NCI-H2171 (cell line): ENCODE results near the gene CNN2.
A peak's percentile ranks its signal among the peaks of the same experiment; 100 is the strongest.

Experiments
- DNase-seq: peaks from one replicate; lab custom pipeline; 2025; lab: John Stamatoyannopoulos, UW

Gene CNN2

GRCh38 chr19:1026783-1027649 is 608 bp downstream of the CNN2 start:
- DNase-seq: no peak

GRCh38 chr19:1027650-1028061 is 1.2 kb downstream of the CNN2 start:
- no peak for DNase-seq

GRCh38 chr19:1028062-1028926 is 1.9 kb downstream of the CNN2 start:
- no peak for DNase-seq

- no peak for DNase-seq
Observed at GRCh38 chr19:1032264-1032867, 6.0 kb downstream of the CNN2 start.

- DNase-seq: no peak
Observed at GRCh38 chr19:1035998-1036621, 9.7 kb downstream of the CNN2 start.

- no peak for DNase-seq
Observed at GRCh38 chr19:1037621-1038064, 11.2 kb downstream of the CNN2 start.

DNA sequence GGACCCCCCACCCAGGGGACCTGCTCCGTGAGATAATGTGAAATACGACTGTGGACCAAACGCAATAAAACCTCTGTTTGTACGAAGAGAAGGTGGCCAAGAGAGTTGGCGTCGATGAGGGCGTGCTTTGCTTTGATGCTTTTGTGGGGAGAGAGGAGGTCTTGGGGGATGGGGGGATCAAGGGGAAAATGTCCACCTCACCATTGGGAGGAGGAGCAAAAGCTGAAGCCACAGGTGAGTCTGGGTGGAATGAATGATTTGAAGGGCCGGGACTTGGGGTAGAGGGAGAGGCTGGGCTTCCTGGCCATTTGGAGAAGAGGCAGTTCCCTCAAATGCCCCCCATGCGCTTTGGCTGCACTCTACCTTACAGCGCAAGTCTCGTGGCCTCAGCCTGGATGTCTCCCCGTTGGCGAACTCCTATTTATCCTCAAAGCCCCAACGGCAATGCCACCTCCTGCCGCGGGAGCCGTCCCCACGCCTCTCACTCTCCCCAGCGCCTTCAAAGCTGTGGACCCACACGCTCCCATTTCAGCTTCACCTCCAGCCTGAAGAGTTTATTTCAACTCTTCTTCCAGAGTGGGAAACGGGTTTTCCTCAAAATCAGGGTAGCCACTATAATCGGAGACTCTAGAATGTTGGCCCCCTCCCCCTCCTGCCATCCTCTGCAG is 12.7 kb downstream of the CNN2 start:
- DNase-seq: no peak

GRCh38 chr19:1039646-1040475 is 13.5 kb downstream of the CNN2 start, which contains the start of gene ABCA7:
ABCA7 (plus strand) TSS chr19:1040107; CDS start chr19:1041362, 1,255 bp downstream.
- peak; percentile 98 for DNase-seq

DNA sequence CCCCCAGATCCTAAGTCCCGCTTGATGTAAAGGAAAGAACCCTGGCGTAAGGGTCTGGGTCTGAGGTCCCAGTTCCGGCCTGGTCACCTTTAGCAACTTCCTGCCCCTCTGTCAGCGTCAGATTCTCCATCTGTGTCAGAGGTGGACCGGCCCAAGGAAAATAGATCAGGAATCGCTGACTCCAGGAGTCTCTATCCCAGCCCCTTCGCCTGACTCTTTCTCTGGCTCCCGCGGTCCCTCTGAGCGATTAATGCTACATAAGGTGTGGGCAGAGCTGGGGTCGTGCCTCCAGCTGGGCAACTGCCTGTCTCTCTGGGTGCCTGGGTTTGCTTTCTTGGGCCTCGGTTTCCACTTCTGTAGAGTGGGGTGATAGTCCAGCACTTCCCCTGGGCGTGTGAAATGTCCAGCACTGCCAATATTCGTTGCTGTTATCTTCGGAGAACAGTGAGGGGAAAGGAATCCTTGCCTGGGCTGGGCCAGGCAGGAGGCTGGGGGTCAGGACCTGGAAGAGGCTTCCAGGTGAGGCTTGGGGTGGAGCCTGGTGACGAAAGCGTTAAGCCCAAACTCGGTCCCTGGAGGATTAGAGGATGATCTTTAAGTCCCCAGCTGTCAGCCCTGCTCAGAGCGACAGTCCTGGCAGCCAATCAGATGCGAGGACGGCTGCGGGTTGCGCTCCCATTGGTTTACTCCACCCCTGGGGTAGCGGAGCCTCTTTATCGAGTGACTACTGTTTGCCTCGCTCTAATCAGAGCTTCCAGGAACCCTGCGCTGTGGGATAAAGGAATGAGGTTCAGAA is 14.3 kb downstream of the CNN2 start:
- peak; percentile 98 for DNase-seq

- DNase-seq: peak; percentile 48
Observed at GRCh38 chr19:1041272-1041834, 14.9 kb downstream of the CNN2 start.

DNA sequence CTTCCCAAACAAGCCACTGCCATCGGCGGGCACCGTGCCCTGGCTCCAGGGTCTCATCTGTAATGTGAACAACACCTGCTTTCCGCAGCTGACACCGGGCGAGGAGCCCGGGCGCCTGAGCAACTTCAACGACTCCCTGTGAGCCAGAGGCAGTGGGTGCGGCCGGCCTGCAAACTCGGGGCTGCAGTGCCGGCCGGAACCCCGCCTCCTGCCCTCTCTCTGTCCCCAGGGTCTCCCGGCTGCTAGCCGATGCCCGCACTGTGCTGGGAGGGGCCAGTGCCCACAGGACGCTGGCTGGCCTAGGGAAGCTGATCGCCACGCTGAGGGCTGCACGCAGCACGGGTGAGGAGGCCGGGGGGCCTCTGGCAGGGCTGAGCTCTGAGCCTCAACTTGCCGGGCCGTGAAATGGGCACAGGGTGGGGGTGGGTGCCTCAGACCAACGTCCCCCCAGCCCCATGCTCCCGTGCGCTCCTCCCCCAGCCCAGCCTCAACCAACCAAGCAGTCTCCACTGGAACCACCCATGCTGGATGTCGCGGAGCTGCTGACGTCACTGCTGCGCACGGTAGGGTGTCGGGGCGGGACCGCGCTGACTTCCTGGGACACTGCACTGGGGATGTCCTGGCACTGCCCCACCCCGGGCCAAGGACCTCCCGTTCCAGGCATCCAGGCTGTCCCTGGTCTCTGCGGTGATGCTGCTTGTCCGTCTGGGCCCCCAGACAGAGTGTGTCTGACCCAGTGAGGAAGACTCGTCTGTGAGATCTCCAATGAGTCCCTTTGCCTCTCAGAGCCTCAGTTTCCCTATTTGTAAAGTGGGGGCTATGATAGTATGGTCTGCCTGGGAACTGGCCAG is 15.7 kb downstream of the CNN2 start:
- DNase-seq: peak; percentile 59

DNA sequence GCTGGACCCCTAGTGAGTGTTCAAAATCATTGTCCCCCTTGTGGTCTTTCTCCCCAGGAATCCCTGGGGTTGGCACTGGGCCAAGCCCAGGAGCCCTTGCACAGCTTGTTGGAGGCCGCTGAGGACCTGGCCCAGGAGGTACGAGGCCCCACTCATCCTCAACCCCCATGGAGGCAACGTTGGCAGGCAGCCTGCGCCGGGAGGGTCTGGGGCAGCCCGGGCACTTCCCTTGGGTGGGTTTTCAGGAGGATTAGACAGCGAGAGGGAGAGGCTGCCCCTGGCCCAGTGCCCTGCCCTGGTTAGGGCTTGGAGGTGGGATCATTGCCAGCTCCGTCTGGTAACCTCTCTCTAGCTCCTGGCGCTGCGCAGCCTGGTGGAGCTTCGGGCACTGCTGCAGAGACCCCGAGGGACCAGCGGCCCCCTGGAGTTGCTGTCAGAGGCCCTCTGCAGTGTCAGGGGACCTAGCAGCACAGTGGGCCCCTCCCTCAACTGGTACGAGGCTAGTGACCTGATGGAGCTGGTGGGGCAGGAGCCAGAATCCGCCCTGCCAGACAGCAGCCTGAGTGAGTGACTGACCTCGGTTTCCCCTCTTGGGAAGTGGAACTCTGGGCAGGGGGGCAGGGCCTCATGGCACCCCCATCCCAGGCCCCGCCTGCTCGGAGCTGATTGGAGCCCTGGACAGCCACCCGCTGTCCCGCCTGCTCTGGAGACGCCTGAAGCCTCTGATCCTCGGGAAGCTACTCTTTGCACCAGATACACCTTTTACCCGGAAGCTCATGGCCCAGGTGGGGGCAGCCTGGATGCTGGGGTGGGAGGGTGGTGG is 16.5 kb downstream of the CNN2 start:
- DNase-seq: peak; percentile 54

DNA sequence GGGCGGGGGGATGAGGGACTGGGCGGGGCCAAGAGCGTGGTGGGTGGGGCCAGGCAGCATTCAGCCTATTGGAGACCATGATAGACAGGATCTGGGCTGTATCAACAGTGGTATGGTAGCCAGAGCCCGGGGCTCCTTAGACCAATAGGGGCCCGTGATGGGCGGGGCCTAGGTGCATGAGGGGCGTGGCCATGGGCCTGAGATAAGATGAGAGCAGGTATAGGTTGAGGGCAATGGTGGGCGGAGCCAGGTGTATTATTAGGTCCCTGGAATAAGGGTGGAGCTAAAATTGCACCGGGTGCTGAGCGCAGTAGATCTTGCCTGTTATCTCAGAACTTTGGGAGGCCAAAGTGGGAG is 18.8 kb downstream of the CNN2 start:
- no peak for DNase-seq

DNA sequence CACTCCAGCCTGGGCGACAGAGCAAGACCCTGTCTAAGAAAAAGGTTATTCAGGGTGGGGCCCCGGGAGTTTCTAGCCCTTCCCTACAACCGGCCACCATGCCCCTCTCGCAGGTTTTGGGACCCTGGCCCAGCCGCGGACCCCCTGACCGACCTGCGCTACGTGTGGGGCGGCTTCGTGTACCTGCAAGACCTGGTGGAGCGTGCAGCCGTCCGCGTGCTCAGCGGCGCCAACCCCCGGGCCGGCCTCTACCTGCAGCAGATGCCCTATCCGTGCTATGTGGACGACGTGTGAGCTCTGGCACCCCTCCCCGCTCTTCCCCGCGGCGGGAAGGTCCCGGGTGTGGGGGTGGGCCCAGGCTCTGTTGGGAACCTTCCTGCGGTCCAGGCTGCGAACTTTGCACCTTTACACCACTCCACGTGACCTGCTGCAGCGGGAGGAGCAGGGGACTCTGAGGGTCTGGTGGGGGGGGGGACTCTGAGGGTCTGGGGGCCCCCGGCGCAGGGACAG is 19.8 kb downstream of the CNN2 start:
- no peak for DNase-seq

- no peak for DNase-seq
Observed at GRCh38 chr19:1046836-1047695, 20.7 kb downstream of the CNN2 start.

GRCh38 chr19:1047696-1048147 is 21.3 kb downstream of the CNN2 start:
- DNase-seq: no peak
